ENCODE results near the gene TSPAN18.

GRCh38 chr11:44868455-44869421, 142.0 kb downstream of the TSPAN18 start:
- TF ChIP-seq CTCF (conservative IDR thresholded peaks at IDR 0.05; ENCODE audit: low read depth, low read length) (no peak), EZH2 (IDR thresholded peaks at IDR 0.05; ENCODE audit: borderline replicate concordance, low read depth, low read length, poor library complexity, severe bottlenecking) (no peak)

Measured in A673 (cell line).